ENCODE data around the gene FGD2.

FGD2 gene

DNA sequence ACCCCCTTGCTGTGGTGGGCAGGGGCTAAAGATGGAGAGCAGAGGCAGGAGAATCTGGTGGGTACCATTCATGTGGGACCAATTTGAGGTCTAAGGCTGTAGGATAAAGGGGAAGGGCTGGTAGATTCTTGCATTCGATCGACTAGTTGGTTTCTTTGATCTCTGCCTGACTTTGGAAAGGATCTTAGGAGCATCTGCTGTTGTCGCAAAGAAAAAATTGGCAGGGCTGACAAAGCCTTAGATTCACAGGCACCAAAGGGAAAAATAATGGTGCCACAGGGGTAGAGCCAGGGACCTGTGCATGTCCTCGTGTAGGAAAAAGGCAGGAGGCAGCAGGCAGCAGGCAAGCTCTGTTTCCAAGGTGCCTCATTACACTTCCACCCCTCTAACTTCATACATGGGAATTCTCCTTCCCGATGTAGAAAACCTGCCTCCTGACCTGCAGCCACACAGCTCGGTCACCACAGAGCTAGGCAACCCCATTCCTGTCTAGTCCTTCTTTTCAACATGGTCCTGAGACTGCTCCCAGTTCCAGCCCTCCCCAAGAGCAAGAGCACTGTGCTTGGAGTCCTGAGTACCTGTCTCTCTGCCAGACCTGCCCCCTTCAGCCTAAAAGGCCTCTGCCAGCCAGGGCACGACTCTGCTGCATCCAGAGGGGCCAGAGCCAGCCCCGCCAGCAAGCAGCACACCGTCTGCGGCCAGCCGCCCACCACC, 71.9 kb downstream of the FGD2 start:
- no peaks in the 10 kb centered on the region for H3K79me2 ChIP-seq (ENCODE audit: insufficient read depth, low read length)
- no peak overlapping the region for H3K4me3 ChIP-seq (ENCODE audit: insufficient read depth, low read length, poor library complexity, severe bottlenecking)
- H4K20me1 ChIP-seq (ENCODE audit: low read depth, low read length) = no peaks in the 10 kb centered on the region
- no peak overlapping the region for H3K4me2 ChIP-seq (ENCODE audit: low read depth, low read length, poor library complexity, severe bottlenecking)
- H3K36me3 ChIP-seq (ENCODE audit: low read length) = no peaks in the 10 kb centered on the region
- no peaks in the 10 kb centered on the region for H3K27me3 ChIP-seq (ENCODE audit: low read length)
- H3K27ac ChIP-seq (ENCODE audit: low read depth, low read length) = no peak overlapping the region
- H2AFZ ChIP-seq (ENCODE audit: low read depth, low read length, severe bottlenecking) = no peak overlapping the region
- H3F3A ChIP-seq (ENCODE audit: insufficient read depth) = no peaks in the 10 kb centered on the region
- TF ChIP-seq, protein P1, sequence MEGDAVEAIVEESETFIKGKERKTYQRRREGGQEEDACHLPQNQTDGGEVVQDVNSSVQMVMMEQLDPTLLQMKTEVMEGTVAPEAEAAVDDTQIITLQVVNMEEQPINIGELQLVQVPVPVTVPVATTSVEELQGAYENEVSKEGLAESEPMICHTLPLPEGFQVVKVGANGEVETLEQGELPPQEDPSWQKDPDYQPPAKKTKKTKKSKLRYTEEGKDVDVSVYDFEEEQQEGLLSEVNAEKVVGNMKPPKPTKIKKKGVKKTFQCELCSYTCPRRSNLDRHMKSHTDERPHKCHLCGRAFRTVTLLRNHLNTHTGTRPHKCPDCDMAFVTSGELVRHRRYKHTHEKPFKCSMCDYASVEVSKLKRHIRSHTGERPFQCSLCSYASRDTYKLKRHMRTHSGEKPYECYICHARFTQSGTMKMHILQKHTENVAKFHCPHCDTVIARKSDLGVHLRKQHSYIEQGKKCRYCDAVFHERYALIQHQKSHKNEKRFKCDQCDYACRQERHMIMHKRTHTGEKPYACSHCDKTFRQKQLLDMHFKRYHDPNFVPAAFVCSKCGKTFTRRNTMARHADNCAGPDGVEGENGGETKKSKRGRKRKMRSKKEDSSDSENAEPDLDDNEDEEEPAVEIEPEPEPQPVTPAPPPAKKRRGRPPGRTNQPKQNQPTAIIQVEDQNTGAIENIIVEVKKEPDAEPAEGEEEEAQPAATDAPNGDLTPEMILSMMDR (IDR thresholded peaks at IDR 0.05; ENCODE audit: insufficient read depth, low read length, poor library complexity, severe bottlenecking) = no peak
- no peak for TF ChIP-seq EZH2phosphoT487 (conservative IDR thresholded peaks at IDR 0.05; ENCODE audit: low read length)
- H3K9ac ChIP-seq (ENCODE audit: low read length) = no peak overlapping the region
- no peaks in the 10 kb centered on the region for H3K9me2 ChIP-seq (replicated peaks; ENCODE audit: insufficient read depth, low read length)
- no peaks in the 10 kb centered on the region for H3K9me3 ChIP-seq (ENCODE audit: insufficient read depth, low read length)

DNA sequence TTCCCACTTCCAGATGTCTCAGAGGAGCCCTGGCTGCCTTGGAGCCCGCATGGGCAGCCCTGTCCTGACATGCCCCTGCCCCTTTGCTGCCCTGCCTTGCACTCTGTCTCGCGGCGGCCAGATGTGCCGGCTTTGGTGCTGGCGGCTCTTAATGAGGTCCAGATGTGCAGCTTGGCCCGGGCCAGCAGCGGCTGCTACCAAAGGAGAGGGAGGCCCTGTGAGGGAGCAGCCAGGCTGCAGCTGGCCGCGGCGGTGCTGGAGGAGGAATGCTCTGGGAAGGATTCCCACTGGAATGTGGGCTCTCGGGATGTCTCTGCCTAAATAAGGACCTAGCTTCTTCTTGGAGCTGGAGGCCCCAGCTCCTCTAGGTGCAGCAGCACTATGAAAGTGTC, 72.4 kb downstream of the FGD2 start:
- Histone ChIP-seq H3K27me3 (ENCODE audit: low read length) (no peaks in the 10 kb centered on the region), H3K36me3 (ENCODE audit: low read length) (no peaks in the 10 kb centered on the region), H3K4me2 (ENCODE audit: low read depth, low read length, poor library complexity, severe bottlenecking) (no peak overlapping the region), H2AFZ (ENCODE audit: low read depth, low read length, severe bottlenecking) (no peak overlapping the region), H3F3A (ENCODE audit: insufficient read depth) (no peaks in the 10 kb centered on the region), H3K9ac (ENCODE audit: low read length) (no peak overlapping the region), H3K9me2 (replicated peaks; ENCODE audit: insufficient read depth, low read length) (no peaks in the 10 kb centered on the region), H3K4me3 (ENCODE audit: insufficient read depth, low read length, poor library complexity, severe bottlenecking) (no peak overlapping the region), H3K79me2 (ENCODE audit: insufficient read depth, low read length) (no peaks in the 10 kb centered on the region), H3K27ac (ENCODE audit: low read depth, low read length) (no peak overlapping the region), H3K9me3 (ENCODE audit: insufficient read depth, low read length) (no peaks in the 10 kb centered on the region), H4K20me1 (ENCODE audit: low read depth, low read length) (no peaks in the 10 kb centered on the region)
- TF ChIP-seq, protein P1 (IDR thresholded peaks at IDR 0.05; ENCODE audit: insufficient read depth, low read length, poor library complexity, severe bottlenecking) = no peak
- no peak for TF ChIP-seq EZH2phosphoT487 (conservative IDR thresholded peaks at IDR 0.05; ENCODE audit: low read length)
